IMR-90 (cell line): ENCODE measurements around the gene NANOS3. TPM values are rescaled to one million over a fixed set of nuclear protein-coding genes. Genes with fewer than 3 reads are reported as not detected.
A peak's percentile ranks its signal among the peaks of the same experiment; 100 is the strongest.

ENCODE experiments used
- ATAC-seq: fragments of 200-7000 bp; cut with Tn5 transposase; 2 replicates; pipeline ENCODE4 v1.9.1; 2020; ENCODE audit warnings: low read depth, mild to moderate bottlenecking, moderate library complexity
- BruUV-seq: library from RNA; stranded (reverse); fragments of 400-500 nt; replicated peaks from 2 replicates; lab custom pipeline; 2021; lab: Mats Ljungman, UMichigan
- CTCF ChIA-PET: fragments of 300-600 bp; formaldehyde crosslinking; extraction: SDS; loops from one replicate; lab custom pipeline; 2021; ENCODE audit warnings: antibody characterized with exemption; lab: Yijun Ruan, JAX
- POLR2A ChIA-PET: fragments of 300-600 bp; sonication (Branson Sonifier 250); formaldehyde crosslinking; loops from one replicate; lab custom pipeline; 2022; ENCODE audit warnings: antibody characterized with exemption; ENCODE audit not compliant: unreplicated experiment; lab: Charles Lee
- DNase-seq: peaks from one replicate; pipeline ENCODE4 v3.0.0; 2013
- H2AFZ ChIP-seq: replicated peaks from 2 replicates; pipeline ENCODE3; 2013; ENCODE audit warnings: low read length, mild to moderate bottlenecking; ENCODE audit not compliant: poor library complexity
- H2AK5ac ChIP-seq: 2 replicates; pipeline ENCODE4 v1.6.1; 2013; ENCODE audit warnings: low read depth, low read length, inconsistent platforms
- H2AK9ac ChIP-seq: replicated peaks from 2 replicates; pipeline ENCODE3; 2013; ENCODE audit warnings: mild to moderate bottlenecking, low read depth, low read length, moderate library complexity; ENCODE audit not compliant: poor library complexity
- H2BK120ac ChIP-seq: 2 replicates; pipeline ENCODE4 v1.6.1; 2013; ENCODE audit warnings: low read depth, low read length, inconsistent platforms
- H2BK15ac ChIP-seq: 3 replicates; pipeline ENCODE4 v1.6.1; 2013; ENCODE audit warnings: low read depth, low read length, inconsistent platforms
- H2BK20ac ChIP-seq: 2 replicates; pipeline ENCODE4 v1.6.1; 2013; ENCODE audit warnings: low read depth, mild to moderate bottlenecking, inconsistent platforms, low read length, moderate library complexity
- H2BK5ac ChIP-seq: 2 replicates; pipeline ENCODE4 v1.6.1; 2013; ENCODE audit warnings: mild to moderate bottlenecking, low read depth, low read length, inconsistent platforms; ENCODE audit not compliant: poor library complexity, severe bottlenecking
- H3K14ac ChIP-seq: replicated peaks from 2 replicates; pipeline ENCODE4 v1.6.1; 2013; ENCODE audit warnings: low read depth, low read length, inconsistent platforms
- H3K18ac ChIP-seq: 2 replicates; pipeline ENCODE4 v1.6.1; 2013; ENCODE audit warnings: low read depth, low read length, control low read depth
- H3K23ac ChIP-seq: 2 replicates; pipeline ENCODE4 v1.6.1; 2013; ENCODE audit warnings: low read depth, low read length, inconsistent platforms
- H3K27ac ChIP-seq: 2 replicates; pipeline ENCODE4 v1.5.1; 2013; ENCODE audit warnings: mild to moderate bottlenecking, control low read depth, low read length; ENCODE audit not compliant: insufficient read depth
- H3K27me3 ChIP-seq: 2 replicates; pipeline ENCODE4 v1.6.1; 2013; ENCODE audit warnings: low read length; ENCODE audit not compliant: control insufficient read depth, insufficient read depth
- H3K36me3 ChIP-seq: 2 replicates; pipeline ENCODE4 v1.6.1; 2013; ENCODE audit warnings: low read length, mixed read lengths; ENCODE audit not compliant: control insufficient read depth, insufficient read depth
- H3K4ac ChIP-seq: 2 replicates; pipeline ENCODE4 v1.6.1; 2013; ENCODE audit warnings: low read depth, low read length, inconsistent platforms
- H3K4me1 ChIP-seq: 2 replicates; pipeline ENCODE4 v1.6.1; 2013; ENCODE audit warnings: low read length, mixed read lengths; ENCODE audit not compliant: control insufficient read depth, insufficient read depth
- H3K4me2 ChIP-seq: 2 replicates; pipeline ENCODE4 v1.6.1; 2013; ENCODE audit warnings: low read depth, mild to moderate bottlenecking, control low read depth, low read length, moderate library complexity
- H3K4me3 ChIP-seq: 2 replicates; pipeline ENCODE4 v1.5.1; 2013; ENCODE audit warnings: low read depth, mild to moderate bottlenecking, control low read depth, low read length, moderate library complexity; ENCODE audit not compliant: insufficient read depth
- H3K56ac ChIP-seq: 2 replicates; pipeline ENCODE4 v1.6.1; 2013; ENCODE audit warnings: low read length, inconsistent platforms; ENCODE audit not compliant: insufficient read depth; ENCODE audit errors: extremely low read depth
- H3K79me1 ChIP-seq, 2 experiments: 2 replicates each; pipeline ENCODE4 v1.6.1; 2013; ENCODE audit warnings: low read length in 2 of 2, inconsistent platforms in 1 of 2, low read depth in 1 of 2
- H3K9ac ChIP-seq: 2 replicates; pipeline ENCODE4 v1.6.1; 2013; ENCODE audit warnings: low read depth, low read length, control low read depth
- H3K9me1 ChIP-seq: 2 replicates; pipeline ENCODE4 v1.6.1; 2013; ENCODE audit warnings: low read length, inconsistent platforms; ENCODE audit not compliant: insufficient read depth
- H3K9me3 ChIP-seq: 2 replicates; pipeline ENCODE4 v1.6.1; 2013; ENCODE audit warnings: low read length; ENCODE audit not compliant: control insufficient read depth, insufficient read depth
- H4K20me1 ChIP-seq: 2 replicates; pipeline ENCODE4 v1.6.1; 2013; ENCODE audit warnings: low read length, inconsistent platforms; ENCODE audit not compliant: insufficient read depth
- H4K5ac ChIP-seq: 2 replicates; pipeline ENCODE4 v1.6.1; 2013; ENCODE audit warnings: mild to moderate bottlenecking, low read depth, low read length, control low read depth
- H4K8ac ChIP-seq, 2 experiments: 2 replicates each; pipeline ENCODE4 v1.6.1; 2013; ENCODE audit warnings: low read depth in 2 of 2, low read length in 2 of 2, control low read depth in 1 of 2, inconsistent platforms in 1 of 2
- H4K91ac ChIP-seq: 2 replicates; pipeline ENCODE4 v1.6.1; 2013; ENCODE audit warnings: low read depth, low read length, inconsistent platforms; ENCODE audit not compliant: insufficient read depth
- MXI1 ChIP-seq: IDR thresholded peaks from 2 replicates; pipeline ENCODE4 v1.6.1; 2012; ENCODE audit warnings: low read depth, mild to moderate bottlenecking, low read length, moderate library complexity, borderline replicate concordance
- WGBS, 2 experiments: methylation state at CpG; one replicate each; pipeline versions ENCODE4 v1.1.5 to v1.1.7; 2013; ENCODE audit warnings: missing lambda C conversion rate in 2 of 2; ENCODE audit not compliant: insufficient read length in 1 of 2; ENCODE audit errors: extremely low coverage in 2 of 2; 5-methylcytosine and 5-hydroxymethylcytosine counted together
- dilution Hi-C: fragments of 300-500 bp; cut with HindIII; formaldehyde crosslinking; loops from one replicate; pipeline ENCODE4 v1.14.3; 2018; ENCODE audit warnings: low sequenced_read_pairs; ENCODE audit not compliant: unreplicated experiment
- in situ Hi-C: fragments of 300-500 bp; cut with MboI; formaldehyde crosslinking; loops from 3 replicates; pipeline ENCODE4 v1.14.3; 2019; ENCODE audit warnings: low sequenced_read_pairs, inconsistent platforms, mixed read lengths
- intact Hi-C: fragments of 100-400 bp; cut with micrococcal nuclease; formaldehyde crosslinking; loops from 2 replicates; pipeline ENCODE4 v1.10.0; 2022
- polyA plus RNA-seq, 3 experiments: library from polyadenylated mRNA; depleted of rRNA; stranded (reverse); fragments of >200 nt; gene quantifications; 2 replicates each; pipeline ENCODE4 v1.2.3, GENCODE V29; 2012; ENCODE audit warnings: low replicate concordance in 1 of 3
- total RNA-seq: library from RNA; depleted of rRNA; stranded (reverse); fragments of >200 nt; gene quantifications from 2 replicates; pipeline ENCODE4 v1.2.3, GENCODE V29; 2012

The NANOS3 gene
- total and polyA plus RNA-seq, 2 of the 4 experiments (the other 2 are of a cell fraction): 0.63 TPM; not detected in 1

DNA sequence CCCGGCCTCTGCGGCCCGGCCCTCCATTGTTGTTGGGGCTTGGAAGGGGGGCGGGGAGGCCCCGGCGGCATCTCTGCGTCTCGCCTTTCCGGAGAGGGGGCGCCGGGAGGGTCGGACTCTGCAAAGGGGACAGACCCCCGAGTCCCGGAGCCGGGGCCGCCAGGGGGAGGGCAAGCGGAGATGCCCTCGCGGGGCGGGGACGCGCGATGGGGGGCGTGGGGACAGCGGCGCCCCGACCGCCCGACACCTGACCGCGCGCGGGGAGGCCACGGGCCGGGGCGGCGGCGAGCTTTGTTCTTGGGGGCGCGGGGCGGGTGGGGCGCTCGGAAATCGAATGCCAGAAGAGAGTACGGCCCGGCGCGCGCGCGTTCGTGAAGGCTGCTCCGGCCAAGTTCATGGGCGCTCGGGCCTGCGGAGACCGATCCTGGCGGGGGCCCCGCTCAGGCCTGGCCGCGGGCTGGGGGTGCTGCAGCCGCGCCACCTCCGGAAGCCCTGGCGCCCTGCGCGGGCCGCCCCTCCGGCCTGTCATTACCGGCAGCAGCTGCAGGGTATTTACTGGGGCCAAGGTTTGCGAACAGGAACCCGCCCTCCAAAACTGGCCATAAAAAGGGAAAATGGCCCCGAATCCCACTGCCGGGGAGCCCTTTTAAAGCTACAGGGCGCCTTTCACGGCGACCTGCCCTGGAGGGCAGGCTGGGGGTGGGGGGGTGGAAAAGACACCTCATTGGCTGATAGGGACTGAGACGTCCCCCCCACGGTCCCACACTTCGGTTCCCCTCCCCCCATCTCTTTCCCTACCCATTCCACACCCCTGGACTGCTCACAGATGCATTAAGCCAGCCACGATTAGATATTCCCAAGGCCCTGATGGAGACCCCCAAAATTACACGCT lies 11.1 kb upstream of the NANOS3 start:
- dilution Hi-C loops: no loop called here
- CTCF ChIA-PET: no interaction called here

More for the DNA sequence above, 11.1 kb upstream of the NANOS3 start:
- H2AFZ ChIP-seq: peak overlapping the region; percentile 89
- H4K91ac ChIP-seq: peak overlapping the region; percentile 26; the same call in 1 of the 2 replicates
- intact Hi-C loops (no loop called here), in situ Hi-C loops (loop anchor here (10.0 to 25.0 kb wide), 2 partner anchors 271 to 579 kb away; no protein-coding TSS in a partner anchor)
- H3K27me3 ChIP-seq: no peaks in the 10 kb centered on the region
- peak overlapping the region; percentile 24 for H3K9ac ChIP-seq
- H4K5ac ChIP-seq: peak overlapping the region; percentile 47; the same call in 1 of the 2 replicates
- H3K79me1 ChIP-seq: peaks cover 11 to 39% of the 10 kb centered on the region in 2 experiments; a peak in 3 of 4 replicates
- H2AK9ac ChIP-seq: peak overlapping the region; percentile 70
- H3K4me2 ChIP-seq: peak overlapping the region; percentile 49
- POLR2A ChIA-PET: interaction anchor here (0.6 kb wide), 1 partner anchor 51 kb away, joined by 9 read pairs; no protein-coding TSS in a partner anchor
- peaks cover 9% of the 10 kb centered on the region for H3K9me1 ChIP-seq
- 8% methylated on average over 24 of the region's 82 CpGs; no CpG with 5 or more reads in 1 of the 2 experiments for WGBS, 2 experiments
- peaks cover 13% of the 10 kb centered on the region for H3K4me1 ChIP-seq
- peak overlapping the region; percentile 24 for H3K14ac ChIP-seq
- H4K20me1 ChIP-seq: no peaks in the 10 kb centered on the region
- ATAC-seq (peak; percentile 25), DNase-seq (no peak)
- H3K23ac ChIP-seq: peak overlapping the region; percentile 19
- H3K27ac ChIP-seq: peak overlapping the region; percentile 30; the same call in 1 of the 2 replicates
- H2BK5ac ChIP-seq: no peak overlapping the region
- H3K36me3 ChIP-seq: no peaks in the 10 kb centered on the region
- no peak for TF ChIP-seq MXI1
- peak overlapping the region; percentile 6; the same call in 1 of the 3 replicates for H2BK15ac ChIP-seq
- peak overlapping the region; percentile 21 for H3K4ac ChIP-seq
- no peak overlapping the region for H2BK20ac ChIP-seq
- no peak overlapping the region for H2BK120ac ChIP-seq
- no peak overlapping the region for H3K56ac ChIP-seq
- peak overlapping the region in 1 of 2 experiments; percentile 72; a peak in 3 of 4 replicates for H4K8ac ChIP-seq
- H3K4me3 ChIP-seq: peak overlapping the region; percentile 70
- H3K18ac ChIP-seq: peak overlapping the region; percentile 39; the same call in 1 of the 2 replicates
- BruUV-seq: no TSS peak
- H2AK5ac ChIP-seq: peak overlapping the region; percentile 95
- H3K9me3 ChIP-seq: no peaks in the 10 kb centered on the region
